Stomach (tissue), 9 donors: ENCODE results near the gene ROCK2. TPM values are rescaled to one million over a fixed set of nuclear protein-coding genes. Genes with fewer than 3 reads are reported as not detected.
"Not testable (repeated sequence)": the region's sequence is repeated elsewhere in the genome, so short reads cannot be mapped to it uniquely, and the experiment has no call there.

Experiments
- DNase-seq, 2 donors: peaks; one replicate each; pipeline versions ENCODE4 v3.0.0 to v3.0.0-alpha.2; 2013 to 2019
- H3K27ac ChIP-seq, 5 donors: fragments of 200-600 bp in 4 of 5; sonication (generic) in 4 of 5; one replicate each; pipeline ENCODE4 v1.5.1; 2013 to 2019; ENCODE audit warnings: mild to moderate bottlenecking in 1 of 5, moderate library complexity in 1 of 5
- H3K27me3 ChIP-seq, 3 donors: fragments of 200-600 bp; sonication (generic); one replicate each; pipeline ENCODE4 v1.5.1; 2017 to 2019; ENCODE audit warnings: mixed run types in 1 of 3
- H3K36me3 ChIP-seq, 4 donors: fragments of 200-600 bp; sonication (generic); 1 replicate in 3 of 4; 2 replicates in 1 of 4; pipeline ENCODE4 v1.5.1; 2016 to 2019
- H3K4me1 ChIP-seq, 4 donors: fragments of 200-600 bp; sonication (generic); one replicate each; pipeline ENCODE4 v1.5.1; 2016 to 2019
- H3K4me3 ChIP-seq, 4 donors: fragments of 200-600 bp; sonication (generic) in 3 of 4; one replicate each; pipeline ENCODE4 v1.5.1; 2016 to 2019; ENCODE audit warnings: mild to moderate bottlenecking in 1 of 4
- H3K9me3 ChIP-seq, 4 donors: fragments of 200-600 bp; sonication (generic); one replicate each; pipeline ENCODE4 v1.5.1; 2016 to 2019
- CTCF ChIP-seq, 7 experiments: fragments of 450-650 bp in 4 of 7; fragments of 200-600 bp in 3 of 7; sonication (generic) in 3 of 7; IDR thresholded peaks; one replicate each; pipeline ENCODE4 v1.5.1; 2016 to 2019; ENCODE audit warnings: antibody characterized with exemption in 7 of 7, control low read depth in 2 of 7, mild to moderate bottlenecking in 1 of 7
- EP300 ChIP-seq: sonication (generic); formaldehyde crosslinking; IDR thresholded peaks from one replicate; pipeline ENCODE4 v1.6.1; 2017; ENCODE audit warnings: antibody characterized with exemption
- POLR2A ChIP-seq, 4 donors: fragments of 450-650 bp; IDR thresholded peaks; one replicate each; pipeline ENCODE4 v1.6.1; 2016; ENCODE audit warnings: antibody characterized with exemption in 4 of 4, control low read depth in 2 of 4, mild to moderate bottlenecking in 1 of 4, moderate library complexity in 1 of 4
- POLR2AphosphoS5 ChIP-seq, 3 donors: sonication (generic); formaldehyde crosslinking; IDR thresholded peaks; one replicate each; pipeline ENCODE4 v1.6.1; 2016; ENCODE audit warnings: antibody characterized with exemption in 3 of 3
- WGBS, 5 donors: extraction: QIAGEN DNeasy Blood & Tissue Kit in 3 of 5; methylation state at CpG; one replicate each; pipeline versions ENCODE4 v1.1.5 to v1.1.7; 2013 to 2018; 5-methylcytosine and 5-hydroxymethylcytosine counted together
- intact Hi-C: fragments of 100-400 bp; cut with DNase I; formaldehyde crosslinking; loops from one replicate; pipeline ENCODE4 v1.15.1; 2023; ENCODE audit warnings: low total_unique reads
- polyA plus RNA-seq, 3 donors: library from polyadenylated mRNA; stranded (reverse); fragments of 200-250 nt; gene quantifications; one replicate each; pipeline ENCODE4 v1.2.3, GENCODE V29; 2013
- total RNA-seq, 5 donors: library from RNA; depleted of rRNA; stranded (reverse); fragments of >200 nt; gene quantifications; one replicate each; pipeline versions ENCODE4 v1.1.0 to v1.2.3, GENCODE V29; 2014 to 2016
- donor health status: healthy with polysubstance abuse.
- donor health status: Bipolar disorder and iron deficiency.
- donor health status: healthy.

ROCK2 gene
- total and polyA plus RNA-seq, 8 donors = 5.6 to 113 (median 35.9) TPM

- H3K27ac ChIP-seq = no peak overlapping the region
Measured at GRCh38 chr2:11332596-11332995, 11.8 kb downstream of the ROCK2 start.

GRCh38 chr2:11330457-11331142 lies 13.8 kb downstream of the ROCK2 start:
- H3K9me3 ChIP-seq = no peaks in the 10 kb centered on the region
- H3K4me3 ChIP-seq = no peak overlapping the region
- peaks cover 4 to 76% (median 30%) of the 10 kb centered on the region in 4 donors for H3K4me1 ChIP-seq
- no peaks in the 10 kb centered on the region for H3K27me3 ChIP-seq
- no peak for TF ChIP-seq POLR2A (IDR thresholded peaks at IDR 0.05)
- TF ChIP-seq POLR2AphosphoS5 (IDR thresholded peaks at IDR 0.05) = no peak
- no peak for TF ChIP-seq CTCF (IDR thresholded peaks at IDR 0.05)
- TF ChIP-seq EP300 = no peak
- H3K36me3 ChIP-seq = no peaks in the 10 kb centered on the region
- 28 to 39% (median 31%) methylated on average over 4 of the region's 4 CpGs for WGBS, 5 donors
- peak overlapping the region in 2 of 5 donors; percentile 38 to 43 for H3K27ac ChIP-seq
- intact Hi-C loops = no loop called here
- no peak for DNase-seq

More at GRCh38 chr2:11332596-11332995, 11.8 kb downstream of the ROCK2 start:
- TF ChIP-seq EP300 (no peak), POLR2AphosphoS5 (IDR thresholded peaks at IDR 0.05) (no peak), CTCF (IDR thresholded peaks at IDR 0.05) (no peak), POLR2A (IDR thresholded peaks at IDR 0.05) (no peak)
- intact Hi-C loops = no loop called here
- WGBS, 5 donors = 95 to 100% (median 97%) methylated on average over 1 of the region's 1 CpG
- H3K36me3 ChIP-seq = no peaks in the 10 kb centered on the region
- no peaks in the 10 kb centered on the region for H3K27me3 ChIP-seq
- H3K4me1 ChIP-seq = peaks cover 0 to 66% (median 26%) of the 10 kb centered on the region in 4 donors
- H3K9me3 ChIP-seq = no peaks in the 10 kb centered on the region
- no peak for DNase-seq
- H3K4me3 ChIP-seq = no peak overlapping the region

GRCh38 chr2:11329776-11330175 lies 14.7 kb downstream of the ROCK2 start:
- H3K4me1 ChIP-seq = peaks cover 4 to 68% (median 26%) of the 10 kb centered on the region in 4 donors
- no peaks in the 10 kb centered on the region for H3K9me3 ChIP-seq
- intact Hi-C loops = no loop called here
- H3K4me3 ChIP-seq = no peak overlapping the region
- no peaks in the 10 kb centered on the region for H3K36me3 ChIP-seq
- DNase-seq = no peak
- peak overlapping the region in 1 of 5 donors; percentile 38 for H3K27ac ChIP-seq
- no peak for TF ChIP-seq POLR2AphosphoS5 (IDR thresholded peaks at IDR 0.05)
- H3K27me3 ChIP-seq = no peaks in the 10 kb centered on the region
- WGBS, 5 donors = 29 to 54% (median 37%) methylated on average over 1 of the region's 1 CpG

DNA sequence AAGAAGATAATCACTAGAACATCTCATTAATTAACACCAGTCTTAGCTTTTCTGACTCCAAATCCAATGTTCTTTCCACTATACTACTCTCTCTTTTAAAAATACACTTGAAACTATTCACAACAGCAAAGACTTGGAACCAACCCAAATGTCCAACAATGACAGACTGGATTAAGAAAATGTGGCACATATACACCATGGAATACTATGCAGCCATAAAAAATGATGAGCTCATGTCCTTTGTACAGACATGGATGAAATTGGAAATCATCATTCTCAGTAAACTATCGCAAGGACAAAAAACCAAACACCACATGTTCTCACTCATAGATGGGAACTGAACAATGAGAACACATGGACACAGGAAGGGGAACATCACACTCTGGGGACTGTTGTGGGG lies 15.9 kb downstream of the ROCK2 start:
- H3K27ac ChIP-seq, intact Hi-C loops, H3K27me3 ChIP-seq, DNase-seq, H3K36me3 ChIP-seq, H3K4me3 ChIP-seq, H3K9me3 ChIP-seq: not testable (repeated sequence)
- WGBS, 5 donors = 0 to 94% (median 86%) methylated on average over 1 of the region's 1 CpG
- H3K4me1 ChIP-seq = peaks cover 4 to 55% (median 21%) of the 10 kb centered on the region in 4 donors

DNA sequence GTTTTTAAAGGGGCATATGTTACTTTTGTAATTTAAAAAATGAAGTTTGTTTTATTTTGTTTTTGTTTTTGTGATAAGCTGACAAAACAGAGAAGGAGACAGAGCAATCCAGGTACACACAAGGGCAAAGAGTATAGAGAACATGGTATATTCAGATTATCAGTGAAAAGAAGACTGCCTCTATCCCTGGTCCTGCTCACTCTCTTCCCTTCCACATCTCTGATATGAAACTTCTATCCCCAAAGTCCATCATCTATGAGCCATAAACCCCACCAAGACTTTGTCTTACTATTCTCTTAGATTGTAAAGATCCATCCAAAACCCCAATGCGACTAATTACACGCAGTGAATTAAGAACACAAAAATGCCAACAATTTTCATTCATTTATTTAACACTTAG lies 16.6 kb downstream of the ROCK2 start:
- 66 to 96% (median 69%) methylated on average over 2 of the region's 2 CpGs for WGBS, 5 donors

More for the DNA sequence above, 16.6 kb downstream of the ROCK2 start:
- no peak overlapping the region for H3K4me3 ChIP-seq
- H3K36me3 ChIP-seq = no peaks in the 10 kb centered on the region
- intact Hi-C loops = no loop called here
- no peaks in the 10 kb centered on the region for H3K27me3 ChIP-seq
- no peaks in the 10 kb centered on the region for H3K9me3 ChIP-seq
- no peak for DNase-seq
- TF ChIP-seq CTCF (IDR thresholded peaks at IDR 0.05) (no peak), POLR2AphosphoS5 (IDR thresholded peaks at IDR 0.05) (no peak), EP300 (no peak), POLR2A (IDR thresholded peaks at IDR 0.05) (no peak)
- H3K4me1 ChIP-seq = peaks cover 4 to 53% (median 23%) of the 10 kb centered on the region in 4 donors
- H3K27ac ChIP-seq = no peak overlapping the region
